AG04449 (cell line): ENCODE results near the gene HOXA7.
A peak's percentile ranks its signal among the peaks of the same experiment; 100 is the strongest.

ENCODE experiments used
- CTCF ChIA-PET: fragments of 350-600 bp; formaldehyde crosslinking; extraction: SDS; loops from one replicate; lab custom pipeline; 2021; ENCODE audit warnings: antibody characterized with exemption; lab: Yijun Ruan, JAX
- POLR2A ChIA-PET: fragments of 400-600, 350-600 bp; formaldehyde crosslinking; extraction: SDS; loops from one replicate; lab custom pipeline; 2020; ENCODE audit warnings: antibody characterized with exemption, inconsistent platforms; lab: Yijun Ruan, JAX
- DNase-seq: peaks from one replicate; pipeline ENCODE4 v3.0.0-alpha.2; 2010; ENCODE audit warnings: low read depth, low spot score
- H3K4me3 ChIP-seq: 2 replicates; pipeline ENCODE4 v1.5.1; 2011; ENCODE audit warnings: low read depth, mild to moderate bottlenecking, control low read depth, low read length
- CTCF ChIP-seq: IDR thresholded peaks from one replicate; pipeline ENCODE4 v1.5.1; 2011; ENCODE audit warnings: mild to moderate bottlenecking, moderate library complexity, low read length, control low read depth, inconsistent platforms; ENCODE audit not compliant: insufficient read depth; ENCODE audit errors: missing control alignments

Gene HOXA7

GRCh38 chr7:27182861-27183681 is 26.6 kb upstream of the HOXA7 start:
- ChIA-PET CTCF (interaction anchor here (0.6 to 1.8 kb wide), 8 partner anchors 10 to 738 kb away, joined by 3 to 9 read pairs (median 4); no protein-coding TSS in a partner anchor), POLR2A (interaction anchor here (1.3 to 2.2 kb wide), 2 partner anchors 10 to 20 kb away, joined by 3 to 9 read pairs; partner anchors contain the start of gene HOXA10)
- peak overlapping the region; percentile 70 for H3K4me3 ChIP-seq
- no peak for DNase-seq
- TF ChIP-seq CTCF, result no peak

- CTCF ChIA-PET, result interaction anchor here (0.7 to 1.8 kb wide), 7 partner anchors 8 to 880 kb away, joined by 3 to 4 read pairs (median 3); no protein-coding TSS in a partner anchor
- peak overlapping the region; percentile 70 for H3K4me3 ChIP-seq
- POLR2A ChIA-PET, result interaction anchor here (0.8 to 1.3 kb wide), 2 partner anchors 13 to 19 kb away, joined by 3 to 4 read pairs; no protein-coding TSS in a partner anchor
These were observed 25.9 kb upstream of the HOXA7 start for GRCh38 chr7:27182285-27182841.

GRCh38 chr7:27181795-27182275 is 25.4 kb upstream of the HOXA7 start:
- no peak overlapping the region; the same call in 1 of the 2 replicates for H3K4me3 ChIP-seq
- no peak for DNase-seq
- no peak for TF ChIP-seq CTCF
- ChIA-PET POLR2A (interaction anchor here (0.8 to 1.3 kb wide), 2 partner anchors 13 to 19 kb away, joined by 3 to 4 read pairs; no protein-coding TSS in a partner anchor), CTCF (interaction anchor here (0.7 to 1.8 kb wide), 5 partner anchors 8 to 880 kb away, joined by 3 to 4 read pairs (median 3); no protein-coding TSS in a partner anchor)

More at GRCh38 chr7:27182285-27182841, 25.9 kb upstream of the HOXA7 start:
- DNase-seq, result no peak
- no peak for TF ChIP-seq CTCF

GRCh38 chr7:27180431-27181420 is 24.3 kb upstream of the HOXA7 start:
- peak overlapping the region; percentile 75 for H3K4me3 ChIP-seq
- POLR2A ChIA-PET, result interaction anchor here (1.1 to 4.8 kb wide), 4 partner anchors 11 to 84 kb away, joined by 4 to 53 read pairs (median 11); partner anchors contain the start of gene HOXA9
- TF ChIP-seq CTCF, result no peak

More at GRCh38 chr7:27180431-27181420, 24.3 kb upstream of the HOXA7 start:
- DNase-seq, result no peak
- CTCF ChIA-PET, result interaction anchor here (0.6 to 9.5 kb wide), 15 partner anchors 9 to 1288 kb away, joined by 3 to 117 read pairs (median 5); partner anchors contain the start of genes HOXA3 and HOXA9
